ENCODE results near the gene DNAH3.

Gene DNAH3

GRCh38 chr16:21169249-21169981 lies 18.8 kb upstream of the DNAH3 start:
- H3K4me1 ChIP-seq (ENCODE audit: control insufficient read depth in 2 of 2, insufficient read depth in 2 of 2, low read length in 2 of 2) = no peaks in the 10 kb centered on the region
- H3K27me3 ChIP-seq (ENCODE audit: control insufficient read depth in 2 of 2, insufficient read depth in 2 of 2, low read length in 2 of 2) = no peaks in the 10 kb centered on the region
- no peak overlapping the region for H3K9ac ChIP-seq (ENCODE audit: low read depth in 1 of 2, low read length in 2 of 2)
- H3K27ac ChIP-seq (ENCODE audit: low read depth in 2 of 2, low read length in 2 of 2) = no peak overlapping the region
- no peak overlapping the region for H3K4me3 ChIP-seq (ENCODE audit: low read length in 2 of 2)
- no peaks in the 10 kb centered on the region for H3K9me3 ChIP-seq (ENCODE audit: control insufficient read depth in 2 of 2, low read length in 2 of 2)
- peaks cover 36 to 40% of the 10 kb centered on the region in 2 donors for H3K36me3 ChIP-seq (ENCODE audit: control insufficient read depth in 2 of 2, insufficient read depth in 2 of 2, low read length in 2 of 2)

- H3K36me3 ChIP-seq (ENCODE audit: control insufficient read depth in 2 of 2, insufficient read depth in 2 of 2, low read length in 2 of 2) = peaks cover 33 to 42% of the 10 kb centered on the region in 2 donors
Measured at GRCh38 chr16:21167929-21168602, 17.4 kb upstream of the DNAH3 start.

GRCh38 chr16:21167360-21167759 lies 16.7 kb upstream of the DNAH3 start:
- Histone ChIP-seq H3K9me3 (ENCODE audit: control insufficient read depth in 2 of 2, low read length in 2 of 2) (no peaks in the 10 kb centered on the region), H3K4me1 (ENCODE audit: control insufficient read depth in 2 of 2, insufficient read depth in 2 of 2, low read length in 2 of 2) (peaks cover 0 to 6% of the 10 kb centered on the region in 2 donors), H3K27ac (ENCODE audit: low read depth in 2 of 2, low read length in 2 of 2) (no peak overlapping the region), H3K9ac (ENCODE audit: low read depth in 1 of 2, low read length in 2 of 2) (no peak overlapping the region), H3K36me3 (ENCODE audit: control insufficient read depth in 2 of 2, insufficient read depth in 2 of 2, low read length in 2 of 2) (peaks cover 34 to 44% of the 10 kb centered on the region in 2 donors), H3K27me3 (ENCODE audit: control insufficient read depth in 2 of 2, insufficient read depth in 2 of 2, low read length in 2 of 2) (no peaks in the 10 kb centered on the region), H3K4me3 (ENCODE audit: low read length in 2 of 2) (no peak overlapping the region)

More at GRCh38 chr16:21167929-21168602, 17.4 kb upstream of the DNAH3 start:
- Histone ChIP-seq H3K9me3 (ENCODE audit: control insufficient read depth in 2 of 2, low read length in 2 of 2) (no peaks in the 10 kb centered on the region), H3K4me3 (ENCODE audit: low read length in 2 of 2) (no peak overlapping the region), H3K4me1 (ENCODE audit: control insufficient read depth in 2 of 2, insufficient read depth in 2 of 2, low read length in 2 of 2) (peaks cover 0 to under 1% of the 10 kb centered on the region in 2 donors), H3K27me3 (ENCODE audit: control insufficient read depth in 2 of 2, insufficient read depth in 2 of 2, low read length in 2 of 2) (no peaks in the 10 kb centered on the region), H3K9ac (ENCODE audit: low read depth in 1 of 2, low read length in 2 of 2) (no peak overlapping the region), H3K27ac (ENCODE audit: low read depth in 2 of 2, low read length in 2 of 2) (no peak overlapping the region)

- no peaks in the 10 kb centered on the region for H3K27me3 ChIP-seq (ENCODE audit: control insufficient read depth in 2 of 2, insufficient read depth in 2 of 2, low read length in 2 of 2)
- H3K4me1 ChIP-seq (ENCODE audit: control insufficient read depth in 2 of 2, insufficient read depth in 2 of 2, low read length in 2 of 2) = peaks cover 0 to 6% of the 10 kb centered on the region in 2 donors
- peaks cover 30 to 45% of the 10 kb centered on the region in 2 donors for H3K36me3 ChIP-seq (ENCODE audit: control insufficient read depth in 2 of 2, insufficient read depth in 2 of 2, low read length in 2 of 2)
- H3K9ac ChIP-seq (ENCODE audit: low read depth in 1 of 2, low read length in 2 of 2) = no peak overlapping the region
- no peak overlapping the region for H3K4me3 ChIP-seq (ENCODE audit: low read length in 2 of 2)
- H3K9me3 ChIP-seq (ENCODE audit: control insufficient read depth in 2 of 2, low read length in 2 of 2) = no peaks in the 10 kb centered on the region
- H3K27ac ChIP-seq (ENCODE audit: low read depth in 2 of 2, low read length in 2 of 2) = no peak overlapping the region
Measured at GRCh38 chr16:21166561-21166961, 15.9 kb upstream of the DNAH3 start.

DNA sequence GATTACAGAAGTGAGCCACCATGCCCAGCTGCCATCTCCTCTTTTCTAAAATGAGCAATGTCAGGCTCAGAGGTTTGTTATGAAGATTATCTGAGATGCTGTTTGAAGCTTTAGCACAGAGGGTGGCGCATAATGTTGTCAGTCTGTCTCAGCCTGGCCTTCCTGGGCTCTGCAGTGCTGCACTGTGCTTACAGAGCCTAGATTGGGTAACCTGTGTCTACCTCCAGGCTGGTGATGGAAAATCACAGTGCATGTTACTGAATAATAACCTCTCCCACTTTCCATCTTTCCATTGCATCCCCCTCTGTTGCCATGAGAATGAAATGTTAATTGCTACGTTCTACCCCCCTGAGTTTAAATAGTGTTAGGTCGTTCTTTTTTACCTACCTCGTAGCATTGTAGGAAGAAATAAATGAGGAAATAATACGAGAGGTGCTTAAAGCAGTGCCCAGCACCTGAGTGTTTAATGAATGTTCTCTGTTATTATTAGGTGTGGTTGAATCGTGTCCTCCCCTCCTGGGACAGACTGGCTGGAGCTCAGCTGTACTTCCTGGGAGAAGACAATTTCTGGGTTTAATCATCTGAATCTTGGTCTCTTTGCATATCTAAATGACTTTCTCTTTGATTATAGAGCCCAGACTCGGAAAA lies 14.0 kb upstream of the DNAH3 start:
- peaks cover 0 to 13% of the 10 kb centered on the region in 2 donors for H3K4me1 ChIP-seq (ENCODE audit: control insufficient read depth in 2 of 2, insufficient read depth in 2 of 2, low read length in 2 of 2)
- H3K27me3 ChIP-seq (ENCODE audit: control insufficient read depth in 2 of 2, insufficient read depth in 2 of 2, low read length in 2 of 2) = no peaks in the 10 kb centered on the region
- H3K36me3 ChIP-seq (ENCODE audit: control insufficient read depth in 2 of 2, insufficient read depth in 2 of 2, low read length in 2 of 2) = peaks cover 23 to 38% of the 10 kb centered on the region in 2 donors
- H3K27ac ChIP-seq (ENCODE audit: low read depth in 2 of 2, low read length in 2 of 2) = no peak overlapping the region
- no peak overlapping the region for H3K9ac ChIP-seq (ENCODE audit: low read depth in 1 of 2, low read length in 2 of 2)
- H3K9me3 ChIP-seq (ENCODE audit: control insufficient read depth in 2 of 2, low read length in 2 of 2) = no peaks in the 10 kb centered on the region
- H3K4me3 ChIP-seq (ENCODE audit: low read length in 2 of 2) = no peak overlapping the region

DNA sequence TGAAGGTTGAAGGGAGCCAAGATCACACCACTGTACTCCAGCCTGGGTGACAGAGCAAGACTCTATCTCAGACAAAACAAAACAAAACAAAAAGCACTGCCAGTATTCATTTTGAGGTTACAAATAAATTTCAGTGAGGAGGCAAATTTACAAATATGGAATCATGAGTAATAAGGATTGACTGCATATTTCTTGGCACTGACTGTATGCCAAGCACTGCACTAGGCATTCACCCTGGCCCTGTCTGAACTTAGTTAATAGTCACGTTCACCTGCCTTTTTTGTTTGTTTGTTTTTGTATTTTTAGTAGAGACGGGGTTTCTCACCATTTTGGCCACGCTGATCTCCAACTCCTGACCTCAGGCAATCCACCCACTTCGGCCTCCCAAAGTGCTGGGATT lies 12.9 kb upstream of the DNAH3 start:
- Histone ChIP-seq H3K4me1 (ENCODE audit: control insufficient read depth in 2 of 2, insufficient read depth in 2 of 2, low read length in 2 of 2) (peaks cover 0 to 13% of the 10 kb centered on the region in 2 donors), H3K27me3 (ENCODE audit: control insufficient read depth in 2 of 2, insufficient read depth in 2 of 2, low read length in 2 of 2) (no peaks in the 10 kb centered on the region), H3K9me3 (ENCODE audit: control insufficient read depth in 2 of 2, low read length in 2 of 2) (no peaks in the 10 kb centered on the region), H3K4me3 (ENCODE audit: low read length in 2 of 2) (no peak overlapping the region), H3K36me3 (ENCODE audit: control insufficient read depth in 2 of 2, insufficient read depth in 2 of 2, low read length in 2 of 2) (peaks cover 23 to 34% of the 10 kb centered on the region in 2 donors), H3K27ac (ENCODE audit: low read depth in 2 of 2, low read length in 2 of 2) (no peak overlapping the region), H3K9ac (ENCODE audit: low read depth in 1 of 2, low read length in 2 of 2) (no peak overlapping the region)

DNA sequence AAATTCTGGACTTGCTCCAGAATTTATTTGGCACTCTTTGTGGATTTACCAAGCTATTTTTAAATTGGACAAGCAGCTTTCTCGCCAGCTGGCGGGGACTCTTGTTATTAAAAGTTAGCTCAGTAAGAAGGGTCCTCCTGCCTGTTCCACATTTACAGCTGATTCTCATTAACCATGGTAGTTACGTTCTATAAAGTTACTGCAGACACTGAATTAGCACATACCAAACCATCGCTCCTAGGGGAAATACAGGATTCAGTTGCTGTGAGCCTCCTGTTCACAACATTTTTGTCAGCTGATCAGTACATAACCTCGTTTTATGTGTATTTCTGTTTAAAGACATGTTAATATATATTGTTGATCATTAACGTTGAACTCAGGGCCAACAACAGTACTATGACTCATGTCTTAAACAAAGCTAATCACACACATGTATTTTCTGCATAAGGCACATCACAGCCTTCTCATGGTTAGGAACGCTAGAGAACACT lies 12.1 kb upstream of the DNAH3 start:
- Histone ChIP-seq H3K27me3 (ENCODE audit: control insufficient read depth in 2 of 2, insufficient read depth in 2 of 2, low read length in 2 of 2) (no peaks in the 10 kb centered on the region), H3K36me3 (ENCODE audit: control insufficient read depth in 2 of 2, insufficient read depth in 2 of 2, low read length in 2 of 2) (peaks cover 23 to 34% of the 10 kb centered on the region in 2 donors), H3K9ac (ENCODE audit: low read depth in 1 of 2, low read length in 2 of 2) (no peak overlapping the region), H3K4me1 (ENCODE audit: control insufficient read depth in 2 of 2, insufficient read depth in 2 of 2, low read length in 2 of 2) (peaks cover 6 to 19% of the 10 kb centered on the region in 2 donors), H3K4me3 (ENCODE audit: low read length in 2 of 2) (peak overlapping the region in 1 of 2 donors; percentile 14), H3K9me3 (ENCODE audit: control insufficient read depth in 2 of 2, low read length in 2 of 2) (no peaks in the 10 kb centered on the region), H3K27ac (ENCODE audit: low read depth in 2 of 2, low read length in 2 of 2) (no peak overlapping the region)

DNA sequence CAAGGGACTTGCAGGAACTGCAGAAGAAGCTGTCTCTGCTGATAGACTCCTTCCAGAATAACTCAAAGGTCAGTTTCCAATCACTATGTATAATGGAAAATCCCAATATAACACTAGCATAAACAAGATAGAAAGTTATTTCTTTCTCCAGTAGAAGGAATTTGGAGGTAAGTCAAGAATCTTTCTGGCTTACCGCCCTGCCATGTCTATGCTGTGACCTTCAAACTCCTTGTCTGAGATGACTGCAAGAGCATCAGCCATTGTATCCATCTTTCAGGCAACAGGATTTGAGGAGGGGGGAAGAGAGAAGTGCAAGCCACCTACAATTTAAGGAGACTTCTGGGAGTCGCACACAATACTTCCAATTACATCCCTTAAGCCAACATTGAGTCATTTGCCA lies 10.6 kb upstream of the DNAH3 start:
- no peak overlapping the region for H3K4me3 ChIP-seq (ENCODE audit: low read length in 2 of 2)
- H3K9me3 ChIP-seq (ENCODE audit: control insufficient read depth in 2 of 2, low read length in 2 of 2) = no peaks in the 10 kb centered on the region
- H3K4me1 ChIP-seq (ENCODE audit: control insufficient read depth in 2 of 2, insufficient read depth in 2 of 2, low read length in 2 of 2) = peaks cover 13 to 26% of the 10 kb centered on the region in 2 donors
- H3K36me3 ChIP-seq (ENCODE audit: control insufficient read depth in 2 of 2, insufficient read depth in 2 of 2, low read length in 2 of 2) = peaks cover 16 to 28% of the 10 kb centered on the region in 2 donors
- no peak overlapping the region for H3K27ac ChIP-seq (ENCODE audit: low read depth in 2 of 2, low read length in 2 of 2)
- no peaks in the 10 kb centered on the region for H3K27me3 ChIP-seq (ENCODE audit: control insufficient read depth in 2 of 2, insufficient read depth in 2 of 2, low read length in 2 of 2)
- H3K9ac ChIP-seq (ENCODE audit: low read depth in 1 of 2, low read length in 2 of 2) = no peak overlapping the region

DNA sequence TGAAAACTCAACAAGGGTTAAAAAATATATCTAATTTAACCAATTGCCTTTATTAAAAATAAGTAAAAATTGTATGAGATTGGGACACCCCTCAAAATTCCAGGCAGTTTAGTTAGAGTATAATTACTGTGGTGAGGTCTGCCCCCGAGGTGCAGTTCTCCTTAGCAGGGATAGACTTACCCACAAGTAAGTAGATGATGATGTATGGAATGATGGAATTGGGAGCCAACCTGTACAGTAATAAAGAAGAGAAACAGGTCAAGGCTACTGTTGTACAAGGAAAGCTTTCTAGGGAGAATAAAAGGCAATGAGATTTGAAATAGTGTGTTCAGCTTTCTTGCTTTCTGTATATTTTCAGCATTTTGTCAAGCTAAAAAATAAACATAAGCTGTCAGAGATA lies 9.6 kb upstream of the DNAH3 start:
- H3K9ac ChIP-seq (ENCODE audit: low read depth in 1 of 2, low read length in 2 of 2) = no peak overlapping the region
- H3K4me3 ChIP-seq (ENCODE audit: low read length in 2 of 2) = no peak overlapping the region

More for the DNA sequence above, 9.6 kb upstream of the DNAH3 start:
- H3K9me3 ChIP-seq (ENCODE audit: control insufficient read depth in 2 of 2, low read length in 2 of 2) = no peaks in the 10 kb centered on the region
- H3K27ac ChIP-seq (ENCODE audit: low read depth in 2 of 2, low read length in 2 of 2) = no peak overlapping the region
- peaks cover 13 to 27% of the 10 kb centered on the region in 2 donors for H3K36me3 ChIP-seq (ENCODE audit: control insufficient read depth in 2 of 2, insufficient read depth in 2 of 2, low read length in 2 of 2)
- H3K4me1 ChIP-seq (ENCODE audit: control insufficient read depth in 2 of 2, insufficient read depth in 2 of 2, low read length in 2 of 2) = peaks cover 13 to 26% of the 10 kb centered on the region in 2 donors
- no peaks in the 10 kb centered on the region for H3K27me3 ChIP-seq (ENCODE audit: control insufficient read depth in 2 of 2, insufficient read depth in 2 of 2, low read length in 2 of 2)
